Large intestine (tissue), 3 donors: ENCODE measurements around the gene GJB6. TPM values are rescaled to one million over a fixed set of nuclear protein-coding genes. Genes with fewer than 3 reads are reported as not detected.

ENCODE experiments used
- DNase-seq, 2 donors: peaks; one replicate each; pipeline versions ENCODE4 v3.0.0 to v3.0.0-alpha.2; 2013
- H3K27ac ChIP-seq: one replicate; pipeline ENCODE4 v1.5.1; 2013; ENCODE audit warnings: low read length
- H3K27me3 ChIP-seq: 2 replicates; pipeline ENCODE4 v1.6.1; 2013; ENCODE audit warnings: low read length; ENCODE audit not compliant: control insufficient read depth, insufficient read depth
- H3K36me3 ChIP-seq: 2 replicates; pipeline ENCODE4 v1.6.1; 2013; ENCODE audit warnings: low read length; ENCODE audit not compliant: control insufficient read depth, insufficient read depth
- H3K4me1 ChIP-seq: one replicate; pipeline ENCODE4 v1.6.1; 2013; ENCODE audit warnings: low read length; ENCODE audit not compliant: control insufficient read depth, insufficient read depth
- H3K4me3 ChIP-seq: one replicate; pipeline ENCODE4 v1.5.1; 2013; ENCODE audit warnings: low read length
- H3K9me3 ChIP-seq: one replicate; pipeline ENCODE4 v1.6.1; 2013; ENCODE audit warnings: mild to moderate bottlenecking, low read depth, low read length, moderate library complexity; ENCODE audit not compliant: control insufficient read depth
- WGBS: methylation state at CpG from one replicate; pipeline ENCODE4 v1.1.5; 2013; ENCODE audit warnings: low lambda C conversion rate; ENCODE audit not compliant: insufficient coverage; 5-methylcytosine and 5-hydroxymethylcytosine counted together
- polyA plus RNA-seq: library from polyadenylated mRNA; unstranded; fragments of 120-200 nt; gene quantifications from one replicate; pipeline ENCODE4 v1.2.1, GENCODE V29; 2013

Gene GJB6
- polyA plus RNA-seq, 1 donor: 0.25 TPM

DNA sequence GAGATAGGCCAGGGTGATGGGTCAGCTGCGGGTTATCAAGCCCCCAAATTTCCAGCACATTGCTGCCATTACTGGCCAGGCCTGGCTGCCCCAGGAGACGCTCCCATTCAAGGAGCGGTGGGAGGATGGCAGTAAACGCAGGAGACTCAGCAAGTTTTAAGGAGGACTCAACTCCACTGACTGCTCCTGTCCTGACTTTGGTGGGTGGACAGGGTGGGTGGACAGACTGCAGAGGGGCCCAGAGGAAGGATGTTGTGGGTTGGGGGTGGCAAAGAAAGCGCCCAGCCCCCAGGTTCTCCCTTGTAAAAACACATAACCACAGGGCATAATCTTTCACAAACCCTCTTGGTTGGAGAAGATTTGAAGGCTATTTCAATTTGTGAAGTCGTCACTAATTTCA, 4.4 kb downstream of the GJB6 start:
- Histone ChIP-seq H3K36me3 (no peaks in the 10 kb centered on the region), H3K4me1 (peaks cover 5% of the 10 kb centered on the region), H3K27me3 (peaks cover 61% of the 10 kb centered on the region), H3K4me3 (no peak overlapping the region), H3K9me3 (peaks cover 4% of the 10 kb centered on the region), H3K27ac (no peak overlapping the region)
- WGBS: no CpG with 5 or more reads among the region's 6 CpGs
- no peak for DNase-seq

DNA sequence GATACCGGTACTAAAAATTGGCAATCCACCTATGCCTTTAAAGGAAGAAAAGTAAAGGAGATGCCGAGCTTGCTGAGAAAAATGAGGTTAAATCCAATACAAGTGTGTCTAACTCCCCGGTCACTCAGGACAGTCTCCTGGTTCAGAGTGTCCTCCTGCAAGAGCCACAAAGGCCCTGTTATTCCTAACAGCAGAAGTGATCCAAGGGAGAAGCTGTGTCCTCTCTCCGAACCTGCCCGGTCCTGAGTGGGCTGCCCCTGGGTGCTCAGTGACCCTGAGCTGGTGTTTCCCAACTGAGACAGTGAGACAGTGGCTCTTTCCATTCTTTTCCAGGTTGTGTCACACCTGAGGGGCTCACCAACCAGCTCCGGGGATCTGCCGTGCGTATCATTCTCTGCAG, 4.8 kb downstream of the GJB6 start:
- no peak for DNase-seq
- Histone ChIP-seq H3K27me3 (peaks cover 57% of the 10 kb centered on the region), H3K9me3 (peaks cover under 1% of the 10 kb centered on the region), H3K36me3 (no peaks in the 10 kb centered on the region), H3K4me1 (peaks cover 5% of the 10 kb centered on the region), H3K27ac (no peak overlapping the region), H3K4me3 (no peak overlapping the region)
- WGBS: 100% methylated on average over 1 of the region's 8 CpGs

DNA sequence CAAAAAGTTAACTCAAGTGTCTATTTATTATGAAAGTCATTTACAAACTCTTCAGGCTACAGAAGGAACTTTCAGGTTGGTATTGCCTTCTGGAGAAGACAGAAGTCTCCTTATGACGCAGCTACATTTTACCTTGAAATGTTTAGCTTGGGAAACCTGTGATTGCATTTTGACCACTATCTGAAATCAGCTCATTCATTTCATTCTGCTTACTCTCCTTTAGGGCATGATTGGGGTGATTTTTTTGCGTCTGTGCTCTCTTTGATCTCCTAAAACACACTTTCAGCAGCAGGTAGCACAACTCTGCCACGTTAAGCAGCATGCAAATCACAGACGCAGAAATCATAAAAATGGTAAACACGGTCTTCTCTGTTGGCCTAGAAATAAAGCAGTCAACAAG, 9.6 kb downstream of the GJB6 start:
- DNase-seq: no peak
- Histone ChIP-seq H3K36me3 (no peaks in the 10 kb centered on the region), H3K27me3 (peaks cover 38% of the 10 kb centered on the region), H3K4me1 (no peaks in the 10 kb centered on the region), H3K4me3 (no peak overlapping the region), H3K27ac (no peak overlapping the region), H3K9me3 (no peaks in the 10 kb centered on the region)
- 20% methylated on average over 1 of the region's 5 CpGs for WGBS

DNA sequence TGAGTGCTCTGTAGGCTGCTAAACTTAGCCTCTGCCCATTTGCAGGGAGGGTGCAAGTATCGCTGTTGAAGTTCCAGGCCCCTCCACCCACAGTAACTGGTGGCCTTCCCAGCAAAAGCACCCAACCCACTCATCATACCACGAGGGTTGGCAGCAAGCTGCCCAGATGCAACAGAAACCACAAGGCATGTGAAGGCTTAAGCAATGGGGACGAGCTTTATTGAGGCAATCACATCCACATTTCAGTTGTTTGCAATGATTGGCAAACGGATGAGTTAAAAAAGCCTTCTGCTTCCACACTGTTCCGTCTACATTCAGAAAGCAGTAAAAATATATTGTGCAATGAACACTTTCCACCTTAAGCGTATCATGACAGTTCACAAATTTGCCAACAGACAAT, 10.3 kb downstream of the GJB6 start:
- Histone ChIP-seq H3K4me3 (no peak overlapping the region), H3K9me3 (no peaks in the 10 kb centered on the region), H3K36me3 (no peaks in the 10 kb centered on the region), H3K27me3 (peaks cover 36% of the 10 kb centered on the region), H3K27ac (no peak overlapping the region), H3K4me1 (no peaks in the 10 kb centered on the region)
- 93% methylated on average over 2 of the region's 6 CpGs for WGBS
- DNase-seq: no peak

DNA sequence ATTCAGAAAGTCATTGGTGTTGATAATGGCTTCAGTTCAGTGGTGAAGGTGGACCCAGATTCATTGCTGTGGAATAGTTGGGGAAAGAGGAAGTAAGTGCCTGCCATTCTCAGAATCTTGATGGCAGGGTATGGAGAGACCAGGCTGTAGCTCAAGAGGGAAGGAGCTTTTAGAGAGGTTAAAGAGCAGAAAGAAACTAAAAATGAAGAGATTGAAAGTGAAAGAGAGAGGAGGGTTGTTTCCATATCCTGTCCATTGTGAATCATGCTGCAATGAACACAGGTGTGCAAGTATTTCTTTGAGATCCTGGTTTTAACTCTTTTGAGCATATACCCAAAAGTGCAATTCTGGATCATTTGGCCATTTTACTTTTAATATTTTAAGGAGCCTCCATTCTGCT, 12.5 kb downstream of the GJB6 start:
- Histone ChIP-seq H3K36me3 (no peaks in the 10 kb centered on the region), H3K4me3 (no peak overlapping the region), H3K27me3 (peaks cover 24% of the 10 kb centered on the region), H3K4me1 (no peaks in the 10 kb centered on the region), H3K27ac (no peak overlapping the region), H3K9me3 (no peaks in the 10 kb centered on the region)
- no peak for DNase-seq

DNA sequence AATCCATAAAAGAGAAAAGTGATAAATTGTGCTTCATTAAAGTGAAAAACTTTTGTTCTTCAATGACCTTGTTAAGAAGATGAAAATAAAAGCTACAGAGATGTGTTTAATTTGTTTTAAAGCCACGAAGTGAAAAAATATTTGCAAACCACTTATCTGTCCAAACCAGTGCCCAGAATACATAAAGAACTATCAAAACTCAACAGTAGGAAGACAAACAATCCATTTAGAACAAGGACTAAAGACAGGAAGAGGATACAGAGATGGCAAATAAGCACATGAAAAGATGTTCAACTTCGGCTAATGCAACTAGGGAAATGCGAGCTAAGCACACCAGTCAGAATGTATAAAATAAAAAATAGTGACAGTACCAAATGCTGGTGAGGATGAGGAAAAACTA, 15.0 kb downstream of the GJB6 start:
- H3K27me3 ChIP-seq: peaks cover 12% of the 10 kb centered on the region
- DNase-seq: no peak
- H3K36me3 ChIP-seq: no peaks in the 10 kb centered on the region
- no peak overlapping the region for H3K27ac ChIP-seq
- WGBS: 50% methylated on average over 2 of the region's 3 CpGs
- H3K4me1 ChIP-seq: no peaks in the 10 kb centered on the region
- no peak overlapping the region for H3K4me3 ChIP-seq
- no peaks in the 10 kb centered on the region for H3K9me3 ChIP-seq

DNA sequence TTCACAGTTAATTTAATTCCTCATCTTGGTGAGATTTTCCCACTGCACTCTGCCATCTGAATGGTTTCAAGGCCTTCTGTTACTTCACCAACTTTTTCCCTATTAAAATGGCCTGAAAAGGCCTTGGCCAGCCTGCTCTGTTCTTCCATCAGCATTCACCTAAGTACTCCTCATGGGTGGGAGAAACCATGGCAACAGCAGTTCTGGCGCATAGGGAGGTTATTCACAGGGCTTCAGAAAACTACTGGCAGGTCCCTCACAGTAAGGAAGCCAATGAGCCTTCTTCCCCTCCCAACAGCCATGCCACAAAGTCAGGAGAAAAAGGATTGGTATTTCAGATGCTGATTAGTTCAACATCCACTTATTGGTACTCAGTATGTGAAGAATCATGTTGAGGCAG, 22.2 kb downstream of the GJB6 start:
- H3K4me1 ChIP-seq: no peaks in the 10 kb centered on the region
- H3K27me3 ChIP-seq: peaks cover 9% of the 10 kb centered on the region
- H3K36me3 ChIP-seq: no peaks in the 10 kb centered on the region
- no CpG with 5 or more reads among the region's 1 CpG for WGBS
- DNase-seq: no peak
- H3K27ac ChIP-seq: no peak overlapping the region
- no peaks in the 10 kb centered on the region for H3K9me3 ChIP-seq
- H3K4me3 ChIP-seq: no peak overlapping the region

DNA sequence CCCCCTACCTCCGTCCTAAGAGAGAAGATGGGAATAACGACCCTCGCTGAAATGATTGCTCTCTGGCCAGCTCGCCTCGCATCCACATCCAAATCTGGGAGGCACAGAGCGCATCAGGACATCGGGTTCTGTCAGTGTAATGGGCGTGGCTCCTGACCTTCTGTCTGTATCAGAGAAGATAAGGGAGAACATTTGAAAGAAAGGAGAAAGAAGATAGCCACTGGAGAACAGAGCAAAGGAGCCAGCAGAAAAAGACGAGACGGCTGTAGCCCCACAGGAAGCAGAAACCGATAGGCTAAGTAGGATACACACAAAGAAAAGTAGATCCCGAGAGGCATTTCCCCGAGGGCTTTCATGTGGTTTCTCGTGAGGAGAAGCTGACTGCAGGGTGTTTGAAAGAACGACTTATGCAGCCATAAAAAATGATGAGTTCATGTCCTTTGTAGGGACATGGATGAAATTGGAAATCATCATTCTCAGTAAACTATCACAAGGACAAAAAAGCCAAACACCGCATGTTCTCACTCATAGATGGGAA, 25.4 kb downstream of the GJB6 start:
- Histone ChIP-seq H3K27me3 (peaks cover 11% of the 10 kb centered on the region), H3K36me3 (no peaks in the 10 kb centered on the region), H3K4me1 (no peaks in the 10 kb centered on the region), H3K27ac (no peak overlapping the region), H3K4me3 (no peak overlapping the region), H3K9me3 (no peaks in the 10 kb centered on the region)
- 72% methylated on average over 5 of the region's 16 CpGs for WGBS
- DNase-seq: no peak

DNA sequence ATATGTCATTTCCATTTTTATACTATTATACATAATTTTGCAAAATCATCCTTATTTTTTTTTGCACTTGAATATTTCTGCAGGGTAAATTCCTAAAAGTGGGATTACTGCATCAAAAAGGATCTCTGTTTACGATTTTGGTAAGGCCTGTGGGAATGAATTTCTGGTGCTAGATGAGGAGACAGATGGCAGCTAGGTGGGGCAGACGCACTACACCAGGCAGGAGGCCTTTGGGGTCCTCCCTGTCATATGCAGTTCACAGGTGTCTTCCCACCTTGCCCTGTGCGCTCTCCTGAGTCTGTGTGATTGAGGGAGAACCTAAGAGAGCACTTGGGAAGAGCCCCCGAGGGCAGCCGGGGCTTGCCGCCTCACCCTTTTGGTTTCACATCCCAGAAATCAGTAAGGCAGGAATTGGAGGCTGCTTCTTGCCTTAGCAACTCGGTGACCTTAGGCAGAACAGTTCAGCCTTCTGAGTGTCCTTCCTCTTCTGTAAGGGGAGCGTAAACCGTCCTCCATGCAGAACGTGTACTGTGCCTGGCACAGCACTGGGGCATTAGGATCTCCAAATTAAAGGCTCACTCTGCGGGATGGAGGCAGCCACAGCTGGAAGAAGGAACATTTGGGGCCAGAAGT, 25.9 kb downstream of the GJB6 start:
- Histone ChIP-seq H3K27ac (no peak overlapping the region), H3K9me3 (no peaks in the 10 kb centered on the region), H3K36me3 (no peaks in the 10 kb centered on the region), H3K4me3 (no peak overlapping the region), H3K4me1 (no peaks in the 10 kb centered on the region), H3K27me3 (peaks cover 11% of the 10 kb centered on the region)
- no CpG with 5 or more reads among the region's 11 CpGs for WGBS
- DNase-seq: no peak

DNA sequence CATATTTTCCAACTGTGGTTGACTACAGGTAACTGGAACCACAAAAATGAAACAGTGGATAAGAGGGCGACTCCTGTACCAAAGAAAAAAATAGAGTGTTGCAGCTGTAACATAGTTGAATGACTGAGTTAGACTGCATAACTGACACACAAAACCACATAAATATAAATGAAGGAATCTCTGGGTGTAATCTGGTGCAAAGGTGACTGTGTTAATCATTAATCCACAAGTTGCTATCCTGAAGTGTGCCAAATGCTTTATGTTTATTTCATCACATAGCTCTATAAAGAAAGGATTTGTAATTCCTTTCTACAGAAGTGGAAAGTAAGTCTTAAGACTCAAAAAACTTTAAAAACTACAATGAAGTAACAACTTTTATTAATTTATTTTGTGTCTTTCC, 33.3 kb downstream of the GJB6 start:
- no peaks in the 10 kb centered on the region for H3K36me3 ChIP-seq
- no peak overlapping the region for H3K27ac ChIP-seq
- peaks cover 14% of the 10 kb centered on the region for H3K4me1 ChIP-seq
- H3K4me3 ChIP-seq: no peak overlapping the region
- DNase-seq: peak; percentile 61 to 82
- no peaks in the 10 kb centered on the region for H3K9me3 ChIP-seq
- WGBS: 38% methylated on average over 1 of the region's 1 CpG
- H3K27me3 ChIP-seq: peaks cover 35% of the 10 kb centered on the region

DNA sequence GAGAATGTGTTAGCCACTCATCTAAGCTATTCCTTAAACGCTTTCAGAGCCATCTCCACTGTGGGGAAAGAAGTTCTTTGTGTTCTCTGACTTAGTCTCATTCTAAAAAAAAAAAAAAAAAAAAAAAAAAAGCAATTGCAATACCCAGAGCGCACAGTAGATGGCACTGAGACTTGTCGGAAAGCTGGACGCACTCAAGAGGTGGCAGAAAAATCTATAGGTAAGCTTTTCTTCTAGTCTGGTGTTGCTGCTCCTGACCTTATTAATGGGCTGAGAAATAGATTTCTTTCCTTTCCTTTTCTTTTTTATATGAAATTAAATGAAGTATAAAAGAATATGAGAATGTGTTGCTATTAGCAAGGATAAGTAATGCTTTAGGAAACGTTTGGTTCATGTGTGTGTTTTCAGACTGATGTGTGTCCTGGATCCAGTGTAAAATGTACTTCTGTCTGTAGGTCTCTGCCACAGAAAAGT, 34.7 kb downstream of the GJB6 start:
- peaks cover 43% of the 10 kb centered on the region for H3K27me3 ChIP-seq
- H3K9me3 ChIP-seq: peaks cover 6% of the 10 kb centered on the region
- no peak overlapping the region for H3K4me3 ChIP-seq
- H3K4me1 ChIP-seq: peaks cover 21% of the 10 kb centered on the region
- DNase-seq: peak in 1 of 2 donors; percentile 31
- no peaks in the 10 kb centered on the region for H3K36me3 ChIP-seq
- 36% methylated on average over 2 of the region's 5 CpGs for WGBS
- H3K27ac ChIP-seq: no peak overlapping the region
